Anterior cingulate cortex (tissue), 58 donors: ENCODE measurements around the gene PTPRN2.
A peak's percentile ranks its signal among the peaks of the same experiment; 100 is the strongest.
"Not testable (repeated sequence)": the region's sequence is repeated elsewhere in the genome, so short reads cannot be mapped to it uniquely, and the experiment has no call there.

Experiments
- DNase-seq, 58 donors: peaks; one replicate each; lab custom pipeline; 2025; lab: John Stamatoyannopoulos, UW

Gene PTPRN2

GRCh38 chr7:157904211-157904865, 683.3 kb downstream of the PTPRN2 start:
- no peak for DNase-seq

GRCh38 chr7:157903710-157904109, 683.9 kb downstream of the PTPRN2 start:
- DNase-seq, result peak in 49 of 58 donors; percentile 2 to 82 (median 45)

- no peak for DNase-seq
Measured at GRCh38 chr7:157903296-157903695, 684.3 kb downstream of the PTPRN2 start.

- not testable (repeated sequence) for DNase-seq
Measured at GRCh38 chr7:157901816-157902610, 685.6 kb downstream of the PTPRN2 start.

- no peak for DNase-seq
Measured at GRCh38 chr7:157901166-157901565, 686.5 kb downstream of the PTPRN2 start.

- DNase-seq, result no peak
Measured at GRCh38 chr7:157900556-157900955, 687.1 kb downstream of the PTPRN2 start.

- no peak for DNase-seq
Measured at GRCh38 chr7:157900011-157900410, 687.6 kb downstream of the PTPRN2 start.

- no peak for DNase-seq
Measured at GRCh38 chr7:157898802-157899505, 688.7 kb downstream of the PTPRN2 start.

- no peak for DNase-seq
Measured at GRCh38 chr7:157898261-157898660, 689.4 kb downstream of the PTPRN2 start.

- peak in 2 of 58 donors; percentile 16 to 18 for DNase-seq
Measured at GRCh38 chr7:157897681-157898080, 689.9 kb downstream of the PTPRN2 start.

- DNase-seq, result no peak
Measured at GRCh38 chr7:157896774-157897555, 690.7 kb downstream of the PTPRN2 start.

GRCh38 chr7:157896376-157896675, 691.3 kb downstream of the PTPRN2 start:
- DNase-seq, result not testable (repeated sequence)

- no peak for DNase-seq
Measured at GRCh38 chr7:157895520-157896375, 691.9 kb downstream of the PTPRN2 start.

GRCh38 chr7:157895098-157895497, 692.5 kb downstream of the PTPRN2 start:
- DNase-seq, result not testable (repeated sequence)

- no peak for DNase-seq
Measured at GRCh38 chr7:157893535-157894044, 694.0 kb downstream of the PTPRN2 start.

GRCh38 chr7:157892751-157893523, 694.7 kb downstream of the PTPRN2 start:
- no peak for DNase-seq

GRCh38 chr7:157890921-157891401, 696.7 kb downstream of the PTPRN2 start:
- no peak for DNase-seq

GRCh38 chr7:157889480-157889879, 698.1 kb downstream of the PTPRN2 start:
- no peak for DNase-seq

- no peak for DNase-seq
Measured at GRCh38 chr7:157888579-157888978, 699.0 kb downstream of the PTPRN2 start.
